ENCODE results near the gene PTPRCAP. TPM values are rescaled to one million over a fixed set of nuclear protein-coding genes. Genes with fewer than 3 reads are reported as not detected.

Gene PTPRCAP
- total and polyA plus RNA-seq, 10 of the 15 experiments (the other 5 are each of a cell fraction or from before 2014, with no cell fraction given): 4.7 to 266 (median 125) TPM

DNA sequence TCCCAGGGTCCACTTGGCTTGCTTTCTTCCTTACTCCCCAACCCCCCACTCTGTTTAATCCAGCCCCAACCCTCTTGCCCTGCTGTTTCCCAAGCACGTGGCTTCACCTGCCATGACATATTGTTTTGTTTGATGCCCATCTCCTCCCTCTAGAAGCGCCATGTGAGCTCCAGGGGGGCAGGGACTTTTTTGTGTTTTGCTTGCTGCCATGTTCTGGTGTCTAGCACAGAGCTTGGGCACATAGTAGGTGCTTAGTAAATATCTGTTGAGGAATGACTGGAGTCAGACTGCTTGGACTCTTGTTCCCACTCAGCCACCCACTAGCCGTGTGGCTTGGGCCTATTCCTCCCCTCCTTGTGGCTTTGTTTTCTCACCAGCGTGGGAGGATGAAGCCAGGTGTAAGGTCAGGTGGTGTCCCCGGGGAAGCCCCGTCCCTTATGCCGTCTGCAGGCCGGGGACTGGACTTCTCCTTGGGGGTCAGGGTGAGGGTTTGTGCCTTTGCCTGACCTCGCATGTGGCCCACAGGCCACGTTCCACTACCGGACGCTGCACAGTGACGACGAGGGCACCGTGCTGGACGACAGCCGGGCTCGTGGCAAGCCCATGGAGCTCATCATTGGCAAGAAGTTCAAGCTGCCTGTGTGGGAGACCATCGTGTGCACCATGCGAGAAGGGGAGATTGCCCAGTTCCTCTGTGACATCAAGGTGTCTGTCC is 49.2 kb upstream of the PTPRCAP start (continued):
- TF ChIP-seq EP300 (IDR thresholded peaks at IDR 0.05; ENCODE audit: borderline replicate concordance in 1 of 2, control insufficient read depth in 1 of 2, low read depth in 2 of 2, low read length in 2 of 2) (peak; percentile 85 to 88), RFX5 (IDR thresholded peaks at IDR 0.05; ENCODE audit: low read depth, low read length) (peak; percentile 14; the same call in 1 of the 2 replicates), PAX5 (IDR thresholded peaks at IDR 0.05; ENCODE audit: borderline replicate concordance, low read depth, low read length) (peak; percentile 87), JUND (IDR thresholded peaks at IDR 0.05; ENCODE audit: low read depth, low read length) (no peak), NFYA (IDR thresholded peaks at IDR 0.05; ENCODE audit: borderline replicate concordance, low read depth, low read length) (no peak), DPF2 (IDR thresholded peaks at IDR 0.05) (peak; percentile 100), IKZF1 (conservative IDR thresholded peaks at IDR 0.05) (peak; percentile 98), LARP7 (IDR thresholded peaks at IDR 0.05) (peak; percentile 64; the same call in 1 of the 2 replicates), CHD1 (IDR thresholded peaks at IDR 0.05; ENCODE audit: low read depth, low read length) (no peak), SIN3A (IDR thresholded peaks at IDR 0.05; ENCODE audit: low read depth, low read length) (0 out of 2 replicates have a peak, but pooled peaks have one; percentile 8), EGR1 (IDR thresholded peaks at IDR 0.05; ENCODE audit: borderline replicate concordance in 1 of 2, low read depth in 2 of 2, low read length in 2 of 2) (peak; percentile 59 to 96), GATAD2B (conservative IDR thresholded peaks at IDR 0.05; ENCODE audit: low read depth) (peak; percentile 97), NBN (IDR thresholded peaks at IDR 0.05) (peak; percentile 89), ZZZ3 (IDR thresholded peaks at IDR 0.05; ENCODE audit: control insufficient read depth, insufficient read length, low read depth) (no peak), STAT3 (IDR thresholded peaks at IDR 0.05; ENCODE audit: low read depth, low read length) (no peak), CEBPB (IDR thresholded peaks at IDR 0.05; ENCODE audit: borderline replicate concordance in 1 of 2, low read depth in 2 of 2, low read length in 2 of 2) (0 out of 4 replicates have a peak, but pooled peaks of 1 of the 2 experiments have one; percentile 14), CREM (IDR thresholded peaks at IDR 0.05; ENCODE audit: low read depth) (peak; percentile 86), ZNF207 (IDR thresholded peaks at IDR 0.05; ENCODE audit: borderline replicate concordance) (no peak), ZSCAN29 (IDR thresholded peaks at IDR 0.05) (peak; percentile 7; the same call in 1 of the 2 replicates), RELA (IDR thresholded peaks at IDR 0.05; ENCODE audit: borderline replicate concordance, partially characterized antibody) (peak; percentile 89), MXI1 (IDR thresholded peaks at IDR 0.05; ENCODE audit: low read depth, low read length) (peak; percentile 86), YY1 (IDR thresholded peaks at IDR 0.05; ENCODE audit: low read depth, low read length) (peak; percentile 69; the same call in 1 of the 2 replicates), POLR2AphosphoS2 (IDR thresholded peaks at IDR 0.05; ENCODE audit: low read depth, low read length) (peak; percentile 51; the same call in 1 of the 2 replicates)
- TF ChIP-seq, protein P1, sequence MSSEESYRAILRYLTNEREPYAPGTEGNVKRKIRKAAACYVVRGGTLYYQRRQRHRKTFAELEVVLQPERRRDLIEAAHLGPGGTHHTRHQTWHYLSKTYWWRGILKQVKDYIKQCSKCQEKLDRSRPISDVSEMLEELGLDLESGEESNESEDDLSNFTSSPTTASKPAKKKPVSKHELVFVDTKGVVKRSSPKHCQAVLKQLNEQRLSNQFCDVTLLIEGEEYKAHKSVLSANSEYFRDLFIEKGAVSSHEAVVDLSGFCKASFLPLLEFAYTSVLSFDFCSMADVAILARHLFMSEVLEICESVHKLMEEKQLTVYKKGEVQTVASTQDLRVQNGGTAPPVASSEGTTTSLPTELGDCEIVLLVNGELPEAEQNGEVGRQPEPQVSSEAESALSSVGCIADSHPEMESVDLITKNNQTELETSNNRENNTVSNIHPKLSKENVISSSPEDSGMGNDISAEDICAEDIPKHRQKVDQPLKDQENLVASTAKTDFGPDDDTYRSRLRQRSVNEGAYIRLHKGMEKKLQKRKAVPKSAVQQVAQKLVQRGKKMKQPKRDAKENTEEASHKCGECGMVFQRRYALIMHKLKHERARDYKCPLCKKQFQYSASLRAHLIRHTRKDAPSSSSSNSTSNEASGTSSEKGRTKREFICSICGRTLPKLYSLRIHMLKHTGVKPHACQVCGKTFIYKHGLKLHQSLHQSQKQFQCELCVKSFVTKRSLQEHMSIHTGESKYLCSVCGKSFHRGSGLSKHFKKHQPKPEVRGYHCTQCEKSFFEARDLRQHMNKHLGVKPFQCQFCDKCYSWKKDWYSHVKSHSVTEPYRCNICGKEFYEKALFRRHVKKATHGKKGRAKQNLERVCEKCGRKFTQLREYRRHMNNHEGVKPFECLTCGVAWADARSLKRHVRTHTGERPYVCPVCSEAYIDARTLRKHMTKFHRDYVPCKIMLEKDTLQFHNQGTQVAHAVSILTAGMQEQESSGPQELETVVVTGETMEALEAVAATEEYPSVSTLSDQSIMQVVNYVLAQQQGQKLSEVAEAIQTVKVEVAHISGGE (CRISPR knock-in tag; IDR thresholded peaks at IDR 0.05): no peak
- TF ChIP-seq, protein P2, sequence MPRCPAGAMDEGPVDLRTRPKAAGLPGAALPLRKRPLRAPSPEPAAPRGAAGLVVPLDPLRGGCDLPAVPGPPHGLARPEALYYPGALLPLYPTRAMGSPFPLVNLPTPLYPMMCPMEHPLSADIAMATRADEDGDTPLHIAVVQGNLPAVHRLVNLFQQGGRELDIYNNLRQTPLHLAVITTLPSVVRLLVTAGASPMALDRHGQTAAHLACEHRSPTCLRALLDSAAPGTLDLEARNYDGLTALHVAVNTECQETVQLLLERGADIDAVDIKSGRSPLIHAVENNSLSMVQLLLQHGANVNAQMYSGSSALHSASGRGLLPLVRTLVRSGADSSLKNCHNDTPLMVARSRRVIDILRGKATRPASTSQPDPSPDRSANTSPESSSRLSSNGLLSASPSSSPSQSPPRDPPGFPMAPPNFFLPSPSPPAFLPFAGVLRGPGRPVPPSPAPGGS (IDR thresholded peaks at IDR 0.05; ENCODE audit: borderline replicate concordance, insufficient read depth, low read depth, low read length, poor library complexity, severe bottlenecking): peak; percentile 99

Data from GM12878 (cell line).